Activated naive CD4-positive, alpha-beta T cell treated with anti-CD3 and anti-CD28 coated beads, Interleukin-2, amount 50 U/mL, for 16 hours (primary cell): ENCODE data around the gene PCDHGC3.

Experiments
- DNase-seq: peaks from one replicate; pipeline ENCODE4 v3.0.0-alpha.2; 2020

The PCDHGC3 gene

GRCh38 chr5:141485321-141486055 lies 9.7 kb downstream of the PCDHGC3 start:
- DNase-seq, result no peak

DNA sequence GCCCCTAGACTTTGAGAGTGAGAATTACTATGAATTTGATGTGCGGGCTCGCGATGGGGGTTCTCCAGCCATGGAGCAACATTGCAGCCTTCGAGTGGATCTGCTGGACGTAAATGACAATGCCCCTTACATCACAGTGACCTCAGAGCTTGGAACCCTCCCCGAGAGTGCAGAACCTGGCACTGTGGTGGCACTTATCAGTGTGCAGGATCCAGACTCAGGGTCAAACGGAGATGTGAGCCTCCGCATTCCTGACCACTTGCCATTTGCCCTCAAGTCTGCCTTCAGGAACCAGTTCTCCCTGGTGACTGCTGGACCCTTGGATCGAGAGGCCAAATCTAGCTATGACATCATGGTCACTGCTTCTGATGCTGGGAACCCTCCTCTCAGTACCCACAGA lies 10.3 kb downstream of the PCDHGC3 start:
- DNase-seq, result no peak

- no peak for DNase-seq
These were observed 11.4 kb downstream of the PCDHGC3 start for GRCh38 chr5:141487131-141487530.

- DNase-seq, result no peak
These were observed 13.1 kb downstream of the PCDHGC3 start, which contains the start of gene PCDHGC5 for GRCh38 chr5:141488591-141489561. PCDHGC5 (plus strand) TSS chr5:141489081; CDS start chr5:141489241, 160 bp downstream.

- no peak for DNase-seq
These were observed 14.1 kb downstream of the PCDHGC3 start for GRCh38 chr5:141489841-141490240.

GRCh38 chr5:141490271-141490670 lies 14.5 kb downstream of the PCDHGC3 start:
- DNase-seq, result no peak

DNA sequence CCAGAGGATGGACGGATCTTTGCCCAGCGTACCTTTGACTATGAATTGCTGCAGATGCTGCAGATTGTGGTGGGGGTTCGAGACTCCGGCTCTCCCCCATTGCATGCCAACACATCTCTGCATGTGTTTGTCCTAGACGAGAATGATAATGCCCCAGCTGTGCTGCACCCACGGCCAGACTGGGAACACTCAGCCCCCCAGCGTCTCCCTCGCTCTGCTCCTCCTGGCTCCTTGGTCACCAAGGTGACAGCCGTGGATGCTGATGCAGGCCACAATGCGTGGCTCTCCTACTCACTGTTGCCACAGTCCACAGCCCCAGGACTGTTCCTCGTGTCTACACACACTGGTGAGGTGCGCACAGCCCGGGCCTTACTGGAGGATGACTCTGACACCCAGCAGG lies 15.0 kb downstream of the PCDHGC3 start:
- no peak for DNase-seq

- no peak for DNase-seq
These were observed 15.8 kb downstream of the PCDHGC3 start for GRCh38 chr5:141491323-141492167.

GRCh38 chr5:141492168-141492885 lies 16.6 kb downstream of the PCDHGC3 start:
- peak; percentile 48 for DNase-seq

GRCh38 chr5:141493500-141494422 lies 18.0 kb downstream of the PCDHGC3 start:
- no peak for DNase-seq

GRCh38 chr5:141494761-141495452 lies 19.1 kb downstream of the PCDHGC3 start:
- DNase-seq, result no peak

GRCh38 chr5:141495453-141495811 lies 19.7 kb downstream of the PCDHGC3 start:
- no peak for DNase-seq

GRCh38 chr5:141496038-141496437 lies 20.3 kb downstream of the PCDHGC3 start:
- no peak for DNase-seq

GRCh38 chr5:141501761-141502160 lies 26.0 kb downstream of the PCDHGC3 start:
- no peak for DNase-seq

- DNase-seq, result no peak
These were observed 27.9 kb downstream of the PCDHGC3 start for GRCh38 chr5:141503681-141504080.

- DNase-seq, result no peak
These were observed 28.4 kb downstream of the PCDHGC3 start for GRCh38 chr5:141504216-141504615.

DNA sequence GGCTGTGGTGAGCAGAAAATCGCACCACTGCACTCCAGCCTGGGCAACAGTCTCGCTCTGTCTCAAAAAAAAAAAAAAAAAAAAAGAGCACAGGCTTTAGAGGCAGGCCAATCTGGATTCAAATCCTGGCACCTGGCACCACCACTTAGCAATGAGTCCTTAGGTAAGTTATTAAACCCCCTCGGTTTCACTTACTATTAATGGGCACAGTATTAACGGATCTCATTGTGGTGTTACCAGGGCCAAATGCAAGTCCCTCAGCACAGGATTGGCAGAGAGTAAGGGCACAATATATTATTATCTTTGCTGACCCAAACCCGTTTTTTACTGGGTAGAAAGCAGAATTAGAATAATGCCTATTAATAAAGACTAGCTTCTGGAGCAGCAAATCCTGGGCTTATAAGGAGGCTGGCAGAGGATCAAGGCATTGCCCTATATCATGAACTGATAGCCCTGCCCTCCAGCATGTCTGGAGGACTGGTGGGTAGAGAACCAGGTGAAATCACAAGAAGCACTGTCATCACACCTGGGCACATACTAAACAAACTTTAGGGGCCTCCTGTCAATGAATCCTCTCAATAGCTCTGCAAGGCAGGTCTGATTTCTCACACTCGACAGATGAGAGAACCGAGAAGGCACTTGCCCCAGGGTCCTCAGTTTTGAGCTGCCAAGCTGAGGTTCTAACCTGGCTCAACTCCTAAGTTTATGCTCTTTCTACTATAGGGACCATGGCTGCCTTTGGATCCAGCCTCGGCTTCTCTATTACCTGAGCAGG lies 30.8 kb downstream of the PCDHGC3 start:
- DNase-seq, result no peak

DNA sequence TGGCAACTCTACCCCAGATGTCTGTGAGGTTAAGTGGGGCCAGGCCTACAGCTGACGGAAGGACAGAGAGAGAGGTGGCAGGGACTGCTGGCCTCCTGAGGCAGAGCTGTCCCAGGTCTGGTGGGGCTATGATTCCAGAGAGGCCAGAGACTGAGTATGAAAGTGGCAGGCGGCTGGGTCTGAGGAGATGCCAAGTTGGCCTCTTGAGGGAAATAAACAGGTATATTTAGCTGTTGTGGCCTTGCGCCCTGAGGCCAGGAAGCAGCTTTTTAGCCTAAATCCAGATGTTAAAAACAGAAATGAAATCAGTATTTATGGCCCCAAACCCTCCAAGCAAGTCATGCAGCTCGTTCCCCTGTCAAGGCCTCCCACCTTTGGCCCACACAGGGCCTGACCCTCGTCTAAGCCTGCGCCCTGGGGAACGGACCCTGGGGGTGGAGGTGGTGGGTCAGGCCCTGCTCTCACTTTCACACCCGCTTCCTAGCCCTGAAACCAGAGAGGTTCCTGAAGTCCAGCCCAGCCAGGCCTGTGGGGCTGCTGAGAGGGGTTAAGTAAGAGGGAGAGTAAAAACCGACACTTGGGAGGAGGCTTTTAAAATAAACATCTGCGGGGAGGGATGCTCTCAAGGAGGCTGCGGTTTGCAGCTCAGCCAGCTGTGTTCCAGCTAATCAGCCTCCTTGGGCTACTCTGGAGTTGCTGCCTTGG lies 31.8 kb downstream of the PCDHGC3 start:
- DNase-seq, result no peak

DNA sequence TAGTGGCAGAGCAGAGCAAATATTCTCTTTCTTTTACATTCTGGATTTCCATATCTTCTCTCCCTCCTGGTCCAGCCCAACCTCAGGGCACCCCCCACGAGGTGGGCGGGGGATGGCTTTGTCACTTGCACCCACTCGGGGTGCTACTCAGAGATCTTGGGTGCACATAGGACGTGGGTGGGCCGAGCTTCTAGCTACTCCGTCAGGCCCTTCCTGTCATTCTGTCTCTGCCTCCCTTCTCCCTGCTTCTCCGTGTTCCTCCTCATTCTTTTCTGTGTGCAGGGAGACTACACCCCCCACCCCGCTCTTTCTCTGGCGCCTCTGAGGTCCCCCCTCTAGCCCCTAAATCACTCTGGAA lies 32.7 kb downstream of the PCDHGC3 start:
- DNase-seq, result no peak
